Activated CD8-positive, alpha-beta memory T cell treated with anti-CD3 and anti-CD28 coated beads, Interleukin-2, amount 10 ng/mL, durations not matched to agents 7 days and 5 days (primary cell): ENCODE results near the gene PAX5. TPM values are rescaled to one million over a fixed set of nuclear protein-coding genes. Genes with fewer than 3 reads are reported as not detected.
A peak's percentile ranks its signal among the peaks of the same experiment; 100 is the strongest.

Experiments used
- ATAC-seq: fragments of 150-1000 bp; cut with Tn5 transposase; one replicate; pipeline ENCODE4 v1.10.0; 2021; ENCODE audit warnings: moderate library complexity
- CTCF ChIA-PET: fragments of 350-600 bp; sonication (Branson Sonifier 250); formaldehyde crosslinking; loops from one replicate; lab custom pipeline; 2021; ENCODE audit warnings: antibody characterized with exemption; lab: Charles Lee
- DNase-seq: peaks from one replicate; pipeline ENCODE4 v3.0.0-alpha.2; 2020
- H3K27ac Mint-ChIP-seq: one replicate; pipeline ENCODE4 v1.8.0; 2021; ENCODE audit warnings: mild to moderate bottlenecking, mixed read lengths
- H3K27me3 Mint-ChIP-seq: one replicate; pipeline ENCODE4 v1.8.0; 2021; ENCODE audit warnings: mixed read lengths
- H3K36me3 Mint-ChIP-seq: one replicate; pipeline ENCODE4 v1.8.0; 2021; ENCODE audit warnings: mild to moderate bottlenecking, mixed read lengths
- H3K4me1 Mint-ChIP-seq: one replicate; pipeline ENCODE4 v1.8.0; 2021; ENCODE audit warnings: mixed read lengths
- H3K4me3 Mint-ChIP-seq: one replicate; pipeline ENCODE4 v1.8.0; 2021; ENCODE audit warnings: mild to moderate bottlenecking, moderate library complexity, mixed read lengths
- H3K9me3 Mint-ChIP-seq: one replicate; pipeline ENCODE4 v1.8.0; 2022; ENCODE audit warnings: low read depth, mixed read lengths
- total RNA-seq, 2 experiments: library from RNA; stranded (reverse); gene quantifications; one replicate each; pipeline ENCODE4 v1.2.3, GENCODE V29; 2021

Gene PAX5
- total RNA-seq, 2 experiments from 2014 or later = 0.14 to 0.20 TPM

GRCh38 chr9:36882594-36882993 is 151.5 kb downstream of the PAX5 start:
- Mint-ChIP-seq H3K27ac (no peak overlapping the region), H3K36me3 (no peaks in the 10 kb centered on the region), H3K9me3 (no peaks in the 10 kb centered on the region), H3K27me3 (peaks cover 28% of the 10 kb centered on the region), H3K4me1 (no peaks in the 10 kb centered on the region), H3K4me3 (no peak overlapping the region)
- CTCF ChIA-PET = interaction anchor here (0.8 kb wide), 1 partner anchor 9 kb away, joined by 4 read pairs; no protein-coding TSS in a partner anchor
- ATAC-seq (no peak), DNase-seq (no peak)

GRCh38 chr9:36881743-36882441 is 152.2 kb downstream of the PAX5 start:
- Mint-ChIP-seq H3K4me1 (no peaks in the 10 kb centered on the region), H3K36me3 (no peaks in the 10 kb centered on the region)
- CTCF ChIA-PET = no interaction called here

GRCh38 chr9:36881316-36881715 is 152.8 kb downstream of the PAX5 start:
- H3K4me1 Mint-ChIP-seq = no peaks in the 10 kb centered on the region
- H3K9me3 Mint-ChIP-seq = no peaks in the 10 kb centered on the region
- no peak for DNase-seq
- no peak overlapping the region for H3K4me3 Mint-ChIP-seq
- CTCF ChIA-PET = no interaction called here
- H3K36me3 Mint-ChIP-seq = no peaks in the 10 kb centered on the region
- no peak for ATAC-seq
- no peak overlapping the region for H3K27ac Mint-ChIP-seq
- H3K27me3 Mint-ChIP-seq = peaks cover 26% of the 10 kb centered on the region

More at GRCh38 chr9:36881743-36882441, 152.2 kb downstream of the PAX5 start:
- Mint-ChIP-seq H3K27ac (no peak overlapping the region), H3K9me3 (no peaks in the 10 kb centered on the region), H3K27me3 (peaks cover 29% of the 10 kb centered on the region), H3K4me3 (no peak overlapping the region)
- ATAC-seq (no peak), DNase-seq (no peak)

GRCh38 chr9:36880075-36880474 is 154.0 kb downstream of the PAX5 start:
- Mint-ChIP-seq H3K27ac (no peak overlapping the region), H3K4me1 (peaks cover 3% of the 10 kb centered on the region), H3K4me3 (no peak overlapping the region), H3K27me3 (peaks cover 30% of the 10 kb centered on the region), H3K9me3 (no peaks in the 10 kb centered on the region), H3K36me3 (no peaks in the 10 kb centered on the region)
- CTCF ChIA-PET = no interaction called here
- DNase-seq (no peak), ATAC-seq (no peak)

- H3K4me3 Mint-ChIP-seq = no peak overlapping the region
- DNase-seq (peak; percentile 51), ATAC-seq (peak; percentile 60)
- peaks cover 27% of the 10 kb centered on the region for H3K27me3 Mint-ChIP-seq
- CTCF ChIA-PET = interaction anchor here (0.5 kb wide), 1 partner anchor 920 kb away, joined by 3 read pairs; no protein-coding TSS in a partner anchor
- H3K27ac Mint-ChIP-seq = no peak overlapping the region
- no peaks in the 10 kb centered on the region for H3K36me3 Mint-ChIP-seq
- H3K9me3 Mint-ChIP-seq = no peaks in the 10 kb centered on the region
- H3K4me1 Mint-ChIP-seq = peaks cover 3% of the 10 kb centered on the region
Observed at GRCh38 chr9:36878986-36879982, 154.8 kb downstream of the PAX5 start.

GRCh38 chr9:36877239-36877638 is 156.8 kb downstream of the PAX5 start:
- DNase-seq (no peak), ATAC-seq (no peak)
- H3K4me3 Mint-ChIP-seq = no peak overlapping the region
- CTCF ChIA-PET = interaction anchor here (1.2 kb wide), 1 partner anchor 114 kb away, joined by 3 read pairs; no protein-coding TSS in a partner anchor
- no peaks in the 10 kb centered on the region for H3K36me3 Mint-ChIP-seq
- peaks cover 19% of the 10 kb centered on the region for H3K27me3 Mint-ChIP-seq
- no peaks in the 10 kb centered on the region for H3K9me3 Mint-ChIP-seq
- H3K27ac Mint-ChIP-seq = no peak overlapping the region
- H3K4me1 Mint-ChIP-seq = peaks cover 3% of the 10 kb centered on the region

GRCh38 chr9:36876056-36876455 is 158.0 kb downstream of the PAX5 start:
- Mint-ChIP-seq H3K27ac (no peak overlapping the region), H3K27me3 (peaks cover 18% of the 10 kb centered on the region), H3K36me3 (no peaks in the 10 kb centered on the region), H3K4me3 (no peak overlapping the region), H3K9me3 (no peaks in the 10 kb centered on the region), H3K4me1 (peaks cover 3% of the 10 kb centered on the region)
- DNase-seq (no peak), ATAC-seq (no peak)
- CTCF ChIA-PET = interaction anchor here (1.2 to 1.4 kb wide), 2 partner anchors 115 to 120 kb away, joined by 3 read pairs; no protein-coding TSS in a partner anchor

GRCh38 chr9:36874921-36875320 is 159.1 kb downstream of the PAX5 start:
- peaks cover 18% of the 10 kb centered on the region for H3K27me3 Mint-ChIP-seq
- CTCF ChIA-PET = interaction anchor here (1.3 to 3.3 kb wide), 3 partner anchors 116 to 515 kb away, joined by 3 to 43 read pairs (median 3); no protein-coding TSS in a partner anchor
- peaks cover 3% of the 10 kb centered on the region for H3K4me1 Mint-ChIP-seq
- H3K36me3 Mint-ChIP-seq = no peaks in the 10 kb centered on the region
- H3K27ac Mint-ChIP-seq = no peak overlapping the region
- H3K4me3 Mint-ChIP-seq = no peak overlapping the region
- H3K9me3 Mint-ChIP-seq = no peaks in the 10 kb centered on the region
- ATAC-seq (no peak), DNase-seq (no peak)

GRCh38 chr9:36874261-36874660 is 159.8 kb downstream of the PAX5 start:
- Mint-ChIP-seq H3K36me3 (no peaks in the 10 kb centered on the region), H3K4me3 (no peak overlapping the region), H3K27me3 (peaks cover 18% of the 10 kb centered on the region), H3K4me1 (peaks cover 3% of the 10 kb centered on the region), H3K27ac (no peak overlapping the region), H3K9me3 (no peaks in the 10 kb centered on the region)
- no peak for DNase-seq
- no peak for ATAC-seq
- CTCF ChIA-PET = interaction anchor here (1.0 to 3.3 kb wide), 11 partner anchors 8 to 515 kb away, joined by 3 to 43 read pairs (median 4); no protein-coding TSS in a partner anchor

GRCh38 chr9:36873247-36873875 is 160.7 kb downstream of the PAX5 start:
- Mint-ChIP-seq H3K27me3 (peaks cover 18% of the 10 kb centered on the region), H3K36me3 (no peaks in the 10 kb centered on the region), H3K9me3 (no peaks in the 10 kb centered on the region), H3K4me1 (peaks cover 3% of the 10 kb centered on the region), H3K27ac (no peak overlapping the region), H3K4me3 (no peak overlapping the region)
- peak; percentile 75 for DNase-seq
- CTCF ChIA-PET = interaction anchor here (0.6 to 3.3 kb wide), 41 partner anchors 9 to 958 kb away, joined by 3 to 43 read pairs (median 4); no protein-coding TSS in a partner anchor
- ATAC-seq = peak; percentile 90

GRCh38 chr9:36872641-36873040 is 161.4 kb downstream of the PAX5 start:
- ATAC-seq (no peak), DNase-seq (no peak)
- no peak overlapping the region for H3K4me3 Mint-ChIP-seq
- no peaks in the 10 kb centered on the region for H3K9me3 Mint-ChIP-seq
- H3K27me3 Mint-ChIP-seq = peaks cover 22% of the 10 kb centered on the region
- no peak overlapping the region for H3K27ac Mint-ChIP-seq
- CTCF ChIA-PET = interaction anchor here (0.6 to 3.3 kb wide), 37 partner anchors 8 to 957 kb away, joined by 3 to 43 read pairs (median 4); no protein-coding TSS in a partner anchor
- peaks cover 3% of the 10 kb centered on the region for H3K4me1 Mint-ChIP-seq
- no peaks in the 10 kb centered on the region for H3K36me3 Mint-ChIP-seq

- no peaks in the 10 kb centered on the region for H3K36me3 Mint-ChIP-seq
- no peak overlapping the region for H3K4me3 Mint-ChIP-seq
- peaks cover 3% of the 10 kb centered on the region for H3K4me1 Mint-ChIP-seq
- ATAC-seq (no peak), DNase-seq (no peak)
- CTCF ChIA-PET = interaction anchor here (1.1 kb wide), 1 partner anchor 20 kb away, joined by 3 read pairs; no protein-coding TSS in a partner anchor
- H3K9me3 Mint-ChIP-seq = no peaks in the 10 kb centered on the region
- peaks cover 17% of the 10 kb centered on the region for H3K27me3 Mint-ChIP-seq
- H3K27ac Mint-ChIP-seq = no peak overlapping the region
Observed at GRCh38 chr9:36871606-36872005, 162.5 kb downstream of the PAX5 start.
